Smooth muscle cell (in vitro differentiated cells): ENCODE measurements around the gene BICRA. TPM values are rescaled to one million over a fixed set of nuclear protein-coding genes. Genes with fewer than 3 reads are reported as not detected.

ENCODE experiments used
- DNase-seq: peaks from one replicate; lab custom pipeline; 2025; ENCODE audit not compliant: unreplicated experiment; lab: John Stamatoyannopoulos, UW
- H2AFZ ChIP-seq: fragments of 200-600 bp; sonication (generic); 2 replicates; pipeline ENCODE4 v1.6.0; 2016; ENCODE audit warnings: antibody characterized with exemption, low read depth, mild to moderate bottlenecking
- H3F3A ChIP-seq: fragments of 200-600 bp; sonication (generic); 2 replicates; pipeline ENCODE4 v1.6.0; 2017; ENCODE audit warnings: antibody characterized with exemption, low read depth
- H3K27ac ChIP-seq: fragments of 200-600 bp; sonication (generic); 2 replicates; pipeline ENCODE4 v1.5.1; 2016; ENCODE audit warnings: low read depth, mild to moderate bottlenecking
- H3K27me3 ChIP-seq: fragments of 200-600 bp; sonication (generic); 2 replicates; pipeline ENCODE4 v1.6.1; 2016; ENCODE audit warnings: low read depth, mild to moderate bottlenecking
- H3K36me3 ChIP-seq: fragments of 200-600 bp; sonication (generic); 2 replicates; pipeline ENCODE4 v1.5.1; 2016; ENCODE audit warnings: low read depth
- H3K4me1 ChIP-seq: fragments of 200-600 bp; sonication (generic); 2 replicates; pipeline ENCODE4 v1.5.1; 2016; ENCODE audit warnings: low read depth
- H3K4me2 ChIP-seq: fragments of 200-600 bp; sonication (generic); 2 replicates; pipeline ENCODE4 v1.6.0; 2016; ENCODE audit warnings: mild to moderate bottlenecking
- H3K4me3 ChIP-seq: fragments of 200-600 bp; sonication (generic); 2 replicates; pipeline ENCODE4 v1.5.1; 2016; ENCODE audit warnings: mild to moderate bottlenecking
- H3K79me2 ChIP-seq: fragments of 200-600 bp; sonication (generic); 2 replicates; pipeline ENCODE4 v1.6.0; 2016; ENCODE audit warnings: low read depth, mild to moderate bottlenecking
- H3K9ac ChIP-seq: fragments of 200-600 bp; sonication (generic); 2 replicates; pipeline ENCODE4 v1.6.0; 2016; ENCODE audit warnings: low read depth
- H3K9me3 ChIP-seq: fragments of 200-600 bp; sonication (generic); replicated peaks from 2 replicates; pipeline ENCODE4 v1.5.1; 2016; ENCODE audit warnings: low read depth
- H4K20me1 ChIP-seq: fragments of 200-600 bp; sonication (generic); 2 replicates; pipeline ENCODE4 v1.6.0; 2016; ENCODE audit warnings: low read depth
- WGBS: methylation state at CpG from one replicate; pipeline ENCODE4 v1.1.7; 2016; ENCODE audit warnings: low lambda C conversion rate; 5-methylcytosine and 5-hydroxymethylcytosine counted together
- polyA plus RNA-seq: library from polyadenylated mRNA; unstranded; fragments of >200 nt; fragmentation: Nextera tagmentation; extraction: Ambion mirVana; gene quantifications from 2 replicates; pipeline ENCODE4 v1.2.1, GENCODE V29; 2016
- total RNA-seq: library from RNA; depleted of rRNA; stranded (reverse); fragments of >200 nt; gene quantifications from 2 replicates; pipeline ENCODE4 v1.2.3, GENCODE V29; 2014
- TF ChIP-seq, protein P1 (sequence below): fragments of 200-600 bp; sonication (generic); IDR thresholded peaks from 2 replicates; pipeline ENCODE4 v1.5.1; 2017; ENCODE audit warnings: borderline replicate concordance, mild to moderate bottlenecking, antibody characterized with exemption; ENCODE audit not compliant: insufficient read depth, poor library complexity, severe bottlenecking

BICRA gene
- total and polyA plus RNA-seq, 2 experiments from 2014 or later = 3.6 to 10.0 TPM

DNA sequence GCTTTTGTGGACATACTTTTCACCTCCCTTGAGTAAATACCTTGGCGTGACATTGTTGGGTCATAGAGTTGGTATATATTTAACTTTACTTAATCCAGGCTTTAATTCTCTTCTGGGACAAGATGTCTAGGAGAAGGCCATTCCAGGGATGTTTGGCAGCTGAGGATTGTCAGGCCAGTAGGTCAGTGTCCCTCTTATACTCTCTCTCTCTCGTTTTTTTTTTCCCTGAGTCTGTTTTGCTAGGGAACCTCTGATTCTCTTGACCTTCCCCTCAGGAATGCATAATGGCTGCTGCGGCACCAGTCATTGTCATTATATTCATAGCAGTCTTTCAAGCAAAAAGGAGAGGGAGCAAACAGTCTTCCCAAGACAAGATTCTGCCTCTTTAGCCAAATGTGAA lies 48.8 kb downstream of the BICRA start:
- Histone ChIP-seq H3K4me2 (no peak overlapping the region), H3K4me3 (no peak overlapping the region), H3F3A (peaks cover 14% of the 10 kb centered on the region), H2AFZ (no peak overlapping the region), H3K27ac (no peak overlapping the region), H3K4me1 (peaks cover 3% of the 10 kb centered on the region), H3K9ac (no peak overlapping the region), H3K36me3 (no peaks in the 10 kb centered on the region), H3K9me3 (no peaks in the 10 kb centered on the region), H4K20me1 (peaks cover 100% of the 10 kb centered on the region), H3K79me2 (peaks cover 89% of the 10 kb centered on the region), H3K27me3 (no peaks in the 10 kb centered on the region)
- no peak for DNase-seq
- 78% methylated on average over 3 of the region's 3 CpGs for WGBS
- TF ChIP-seq, protein P1, sequence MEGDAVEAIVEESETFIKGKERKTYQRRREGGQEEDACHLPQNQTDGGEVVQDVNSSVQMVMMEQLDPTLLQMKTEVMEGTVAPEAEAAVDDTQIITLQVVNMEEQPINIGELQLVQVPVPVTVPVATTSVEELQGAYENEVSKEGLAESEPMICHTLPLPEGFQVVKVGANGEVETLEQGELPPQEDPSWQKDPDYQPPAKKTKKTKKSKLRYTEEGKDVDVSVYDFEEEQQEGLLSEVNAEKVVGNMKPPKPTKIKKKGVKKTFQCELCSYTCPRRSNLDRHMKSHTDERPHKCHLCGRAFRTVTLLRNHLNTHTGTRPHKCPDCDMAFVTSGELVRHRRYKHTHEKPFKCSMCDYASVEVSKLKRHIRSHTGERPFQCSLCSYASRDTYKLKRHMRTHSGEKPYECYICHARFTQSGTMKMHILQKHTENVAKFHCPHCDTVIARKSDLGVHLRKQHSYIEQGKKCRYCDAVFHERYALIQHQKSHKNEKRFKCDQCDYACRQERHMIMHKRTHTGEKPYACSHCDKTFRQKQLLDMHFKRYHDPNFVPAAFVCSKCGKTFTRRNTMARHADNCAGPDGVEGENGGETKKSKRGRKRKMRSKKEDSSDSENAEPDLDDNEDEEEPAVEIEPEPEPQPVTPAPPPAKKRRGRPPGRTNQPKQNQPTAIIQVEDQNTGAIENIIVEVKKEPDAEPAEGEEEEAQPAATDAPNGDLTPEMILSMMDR = no peak

DNA sequence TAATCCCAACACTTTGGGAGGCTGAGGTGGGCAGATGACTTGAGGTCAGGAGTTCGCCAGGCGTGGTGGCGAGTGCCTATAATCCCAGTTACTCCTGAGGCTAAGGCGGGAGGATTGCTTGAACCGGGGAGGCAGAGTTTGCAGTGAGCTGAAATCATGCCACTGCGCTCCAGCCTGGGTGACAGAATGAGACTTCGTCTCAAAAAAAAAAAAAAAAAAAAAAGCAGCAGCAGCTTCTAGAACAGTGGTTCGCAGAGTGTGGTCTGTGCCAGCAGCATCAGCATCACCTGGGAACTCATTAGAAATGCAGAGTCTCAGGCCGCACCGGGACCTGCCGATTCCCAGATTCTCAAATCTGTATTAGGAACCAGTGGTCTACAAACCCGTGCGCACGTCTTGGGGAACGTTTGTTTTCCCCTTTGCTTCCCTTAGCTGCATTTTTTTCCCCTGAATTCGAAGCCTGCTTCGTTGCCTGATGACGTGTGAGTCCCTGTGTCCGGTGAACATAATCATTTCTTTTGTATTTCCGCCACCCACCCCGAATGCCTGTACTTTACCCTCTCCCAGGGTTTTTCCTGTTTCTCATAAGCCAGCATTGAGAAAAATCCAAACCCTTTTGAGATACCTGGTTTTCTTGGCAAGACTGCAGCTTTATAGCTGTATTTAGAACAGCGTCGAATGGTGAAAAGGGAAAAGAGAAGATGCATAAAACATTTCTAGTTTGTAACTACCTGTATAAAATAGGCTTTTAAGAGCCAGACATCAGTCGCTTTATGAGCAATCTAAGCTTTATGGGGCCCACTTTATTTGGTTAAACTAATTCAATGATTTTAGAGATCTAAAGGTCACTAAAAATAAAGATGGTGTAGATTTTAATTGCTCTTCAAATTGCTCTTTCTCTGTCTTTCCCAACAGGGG lies 49.8 kb downstream of the BICRA start:
- H3K4me3 ChIP-seq = no peak overlapping the region
- no peak overlapping the region for H2AFZ ChIP-seq
- H3K4me2 ChIP-seq = no peak overlapping the region
- DNase-seq = no peak
- peaks cover 5% of the 10 kb centered on the region for H3K4me1 ChIP-seq
- no peaks in the 10 kb centered on the region for H3K27me3 ChIP-seq
- no peaks in the 10 kb centered on the region for H3K36me3 ChIP-seq
- H3K9ac ChIP-seq = no peak overlapping the region
- H3K9me3 ChIP-seq = no peaks in the 10 kb centered on the region
- H3K79me2 ChIP-seq = peaks cover 79% of the 10 kb centered on the region
- H3F3A ChIP-seq = peaks cover 17% of the 10 kb centered on the region
- 91% methylated on average over 24 of the region's 24 CpGs for WGBS
- peaks cover 100% of the 10 kb centered on the region for H4K20me1 ChIP-seq
- TF ChIP-seq, protein P1 = no peak
- H3K27ac ChIP-seq = no peak overlapping the region

DNA sequence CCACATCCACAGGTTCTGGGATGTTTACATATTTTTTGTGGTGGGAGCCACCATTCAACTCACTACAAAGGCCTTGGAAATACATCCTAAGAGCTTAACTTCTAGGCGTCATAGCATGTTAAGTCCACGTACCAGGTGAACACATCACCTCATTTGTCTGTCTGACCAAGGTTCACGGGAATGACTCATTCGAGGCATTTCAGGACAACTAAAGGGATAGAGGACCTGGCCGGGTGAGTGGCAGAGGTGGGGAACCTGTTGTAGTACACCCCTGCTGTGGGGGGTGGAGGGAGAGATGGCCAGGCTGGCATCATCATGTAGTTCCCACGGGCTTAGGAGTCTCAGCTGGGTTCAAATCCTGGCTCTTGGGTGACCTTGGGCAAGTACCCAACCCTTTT lies 51.5 kb downstream of the BICRA start:
- no peak for DNase-seq
- peaks cover 5% of the 10 kb centered on the region for H3K4me1 ChIP-seq
- 80% methylated on average over 6 of the region's 6 CpGs for whole genome bisulfite sequencing

More for the DNA sequence above, 51.5 kb downstream of the BICRA start:
- H3K9me3 ChIP-seq = no peaks in the 10 kb centered on the region
- H3K79me2 ChIP-seq = peaks cover 68% of the 10 kb centered on the region
- no peaks in the 10 kb centered on the region for H3K27me3 ChIP-seq
- H3K36me3 ChIP-seq = no peaks in the 10 kb centered on the region
- H3K4me2 ChIP-seq = no peak overlapping the region
- H3F3A ChIP-seq = peaks cover 17% of the 10 kb centered on the region
- no peak overlapping the region for H2AFZ ChIP-seq
- peaks cover 100% of the 10 kb centered on the region for H4K20me1 ChIP-seq
- no peak overlapping the region for H3K4me3 ChIP-seq
- H3K27ac ChIP-seq = peak overlapping the region; percentile 51
- TF ChIP-seq, protein P1 = no peak
- no peak overlapping the region for H3K9ac ChIP-seq
